Mucosa of descending colon (tissue), 3 donors: ENCODE measurements around the gene MRGPRD. TPM values are rescaled to one million over a fixed set of nuclear protein-coding genes. Genes with fewer than 3 reads are reported as not detected.

Experiments
- ATAC-seq: fragments of 200-7000 bp; cut with Tn5 transposase; one replicate; pipeline ENCODE4 v1.9.1; 2020; ENCODE audit warnings: mild to moderate bottlenecking, moderate library complexity
- DNase-seq, 3 donors: peaks; one replicate each; pipeline ENCODE4 v3.0.0-alpha.2; 2020
- H3K36me3 ChIP-seq: fragments of 200-600 bp; one replicate; pipeline ENCODE4 v1.8.0; 2021; ENCODE audit warnings: low read depth, mild to moderate bottlenecking
- H3K4me1 ChIP-seq: fragments of 200-600 bp; one replicate; pipeline ENCODE4 v1.8.0; 2021; ENCODE audit warnings: low read depth, mild to moderate bottlenecking
- H3K4me3 ChIP-seq: fragments of 200-600 bp; one replicate; pipeline ENCODE4 v1.8.0; 2021; ENCODE audit warnings: mild to moderate bottlenecking
- H3K9me3 ChIP-seq: fragments of 200-600 bp; one replicate; pipeline ENCODE4 v1.8.0; 2021; ENCODE audit warnings: mild to moderate bottlenecking
- intact Hi-C, 2 donors: fragments of 100-400 bp; cut with DNase I in 1 of 2; cut with micrococcal nuclease in 1 of 2; formaldehyde crosslinking; loops; one replicate each; pipeline versions ENCODE4 v1.11.0 to v1.11.1; 2022; cut with DNase I, micrococcal nuclease
- total RNA-seq, 3 donors: library from RNA; stranded (reverse); fragmentation: NEBNext Ultra II Directional in 2 of 3; extraction: Animal tissue kit (Norgen Biotek cat#: 25700) in 2 of 3; gene quantifications; one replicate each; pipeline versions ENCODE4 v1.2.1 to v1.2.4, GENCODE V29; 2021 to 2023
- TF ChIP-seq, protein P1 (sequence below): fragments of 200-600 bp; IDR thresholded peaks from one replicate; pipeline ENCODE4 v1.8.0; 2022; ENCODE audit warnings: antibody characterized with exemption, mild to moderate bottlenecking
- donor health status: DM: no; HTN: no; CAD: no; lungs with moderate emphysema.
- donor health status: DM: no; HTN: no; CAD: no.
- donor health status: DM: no; HTN: yes; CAD: no.

The MRGPRD gene
- total RNA-seq, 3 donors from 2014 or later: 0.41 TPM; not detected in 2

DNA sequence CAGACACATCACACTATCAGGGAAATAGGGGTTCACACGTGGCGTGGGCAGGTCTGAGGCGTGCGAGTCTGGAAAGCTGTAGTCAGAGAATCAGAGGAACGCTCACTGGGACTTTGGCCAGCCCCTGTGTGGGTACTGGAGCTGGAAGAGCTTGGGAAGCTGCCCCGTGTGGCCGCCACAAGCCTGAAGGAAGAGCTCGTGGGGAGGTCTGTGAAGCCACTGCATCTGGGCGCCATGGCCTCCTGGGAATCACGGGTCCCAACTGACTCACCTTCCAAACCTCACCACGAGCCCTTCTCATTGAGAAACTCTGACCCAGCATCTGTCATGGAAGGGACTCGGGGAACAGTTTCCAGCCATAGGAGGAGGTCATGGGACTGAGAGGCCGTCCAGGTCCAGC lies 38.1 kb upstream of the MRGPRD start:
- ATAC-seq (no peak), DNase-seq (no peak)
- intact Hi-C loops: no loop called here
- H3K4me3 ChIP-seq: no peak overlapping the region
- H3K36me3 ChIP-seq: no peaks in the 10 kb centered on the region
- TF ChIP-seq, protein P1, sequence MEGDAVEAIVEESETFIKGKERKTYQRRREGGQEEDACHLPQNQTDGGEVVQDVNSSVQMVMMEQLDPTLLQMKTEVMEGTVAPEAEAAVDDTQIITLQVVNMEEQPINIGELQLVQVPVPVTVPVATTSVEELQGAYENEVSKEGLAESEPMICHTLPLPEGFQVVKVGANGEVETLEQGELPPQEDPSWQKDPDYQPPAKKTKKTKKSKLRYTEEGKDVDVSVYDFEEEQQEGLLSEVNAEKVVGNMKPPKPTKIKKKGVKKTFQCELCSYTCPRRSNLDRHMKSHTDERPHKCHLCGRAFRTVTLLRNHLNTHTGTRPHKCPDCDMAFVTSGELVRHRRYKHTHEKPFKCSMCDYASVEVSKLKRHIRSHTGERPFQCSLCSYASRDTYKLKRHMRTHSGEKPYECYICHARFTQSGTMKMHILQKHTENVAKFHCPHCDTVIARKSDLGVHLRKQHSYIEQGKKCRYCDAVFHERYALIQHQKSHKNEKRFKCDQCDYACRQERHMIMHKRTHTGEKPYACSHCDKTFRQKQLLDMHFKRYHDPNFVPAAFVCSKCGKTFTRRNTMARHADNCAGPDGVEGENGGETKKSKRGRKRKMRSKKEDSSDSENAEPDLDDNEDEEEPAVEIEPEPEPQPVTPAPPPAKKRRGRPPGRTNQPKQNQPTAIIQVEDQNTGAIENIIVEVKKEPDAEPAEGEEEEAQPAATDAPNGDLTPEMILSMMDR: no peak
- peaks cover 3% of the 10 kb centered on the region for H3K4me1 ChIP-seq
- H3K9me3 ChIP-seq: no peaks in the 10 kb centered on the region

GRCh38 chr11:69017951-69018350 lies 37.2 kb upstream of the MRGPRD start:
- no peaks in the 10 kb centered on the region for H3K36me3 ChIP-seq
- H3K9me3 ChIP-seq: no peaks in the 10 kb centered on the region
- TF ChIP-seq, protein P1: no peak
- no peak for ATAC-seq
- intact Hi-C loops: no loop called here
- DNase-seq: no peak
- H3K4me1 ChIP-seq: peaks cover 3% of the 10 kb centered on the region
- H3K4me3 ChIP-seq: no peak overlapping the region

- intact Hi-C loops: no loop called here
- TF ChIP-seq, protein P1: no peak
- ATAC-seq: no peak
- DNase-seq: no peak
- no peaks in the 10 kb centered on the region for H3K9me3 ChIP-seq
- H3K4me1 ChIP-seq: peaks cover 8% of the 10 kb centered on the region
- no peaks in the 10 kb centered on the region for H3K36me3 ChIP-seq
- no peak overlapping the region for H3K4me3 ChIP-seq
Measured at GRCh38 chr11:69014898-69015549, 34.2 kb upstream of the MRGPRD start.

GRCh38 chr11:69014084-69014851 lies 33.5 kb upstream of the MRGPRD start:
- TF ChIP-seq, protein P1: no peak
- Histone ChIP-seq H3K4me3 (no peak overlapping the region), H3K4me1 (peaks cover 10% of the 10 kb centered on the region), H3K9me3 (no peaks in the 10 kb centered on the region), H3K36me3 (no peaks in the 10 kb centered on the region)
- DNase-seq (peak; percentile 57 to 72 (median 70)), ATAC-seq (peak; percentile 35)
- intact Hi-C loops: no loop called here

DNA sequence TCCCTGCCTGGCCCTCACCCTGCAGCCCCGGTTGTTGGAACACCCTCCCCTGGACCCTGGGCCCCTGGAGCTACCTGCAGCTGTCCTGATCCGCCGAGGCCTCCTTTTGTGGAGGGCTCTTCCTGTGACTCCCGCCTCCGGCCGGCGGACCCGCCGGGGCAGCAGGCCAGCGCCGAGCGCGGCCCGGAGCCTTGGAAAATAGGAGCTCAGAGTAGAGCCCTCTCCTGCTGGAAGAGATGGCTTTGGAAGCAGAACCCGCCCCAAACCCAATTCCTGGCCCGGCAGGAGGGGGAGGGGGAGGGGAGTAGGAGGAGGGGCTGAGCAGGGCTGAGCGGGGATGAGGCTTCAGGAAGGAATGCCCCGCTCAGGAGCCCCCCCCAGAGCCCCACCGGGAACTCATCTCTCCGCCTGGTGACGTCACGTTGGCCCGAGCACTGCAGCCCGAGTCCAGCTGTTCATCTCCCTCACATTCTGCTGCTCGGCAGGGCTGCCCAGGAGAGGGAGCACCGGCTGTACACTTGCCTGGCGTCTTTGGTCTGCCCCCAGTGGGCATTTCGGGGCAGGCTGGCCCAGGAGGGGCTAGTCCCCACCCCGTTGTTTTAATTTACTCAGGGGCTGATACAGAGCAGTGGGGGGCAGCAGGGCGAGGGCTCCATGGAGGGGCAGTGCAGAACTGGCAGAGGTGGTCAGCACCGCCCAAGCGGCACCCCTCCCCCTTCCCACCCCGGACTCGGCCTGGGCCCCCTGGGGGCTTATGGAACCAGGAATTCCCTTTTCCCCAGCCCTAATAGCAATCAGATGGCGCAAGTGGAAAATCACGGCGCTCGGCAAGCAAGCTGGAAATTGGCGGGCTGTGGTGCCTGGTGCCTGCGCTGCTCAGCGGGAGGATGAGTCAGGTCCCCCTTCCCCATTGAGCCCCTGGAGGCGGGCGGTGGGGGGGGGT lies 32.5 kb upstream of the MRGPRD start, which contains the start of gene MRGPRF:
TSS of gene MRGPRF (minus strand) at position 238 of the 943 bp plus-strand sequence. CDS start 3,345 bp downstream, outside the sequence.
- ATAC-seq (peak; percentile 40), DNase-seq (peak; percentile 75 to 88 (median 80))
- H3K9me3 ChIP-seq: no peaks in the 10 kb centered on the region
- H3K4me3 ChIP-seq: peak within 1 kb of the TSS; percentile 19
- no peaks in the 10 kb centered on the region for H3K36me3 ChIP-seq
- H3K4me1 ChIP-seq: peaks cover 19% of the 10 kb centered on the region
- intact Hi-C loops: no loop called here
- TF ChIP-seq, protein P1: no peak
